Smooth muscle cell (in vitro differentiated cells): ENCODE results near the gene SLC29A1. TPM values are rescaled to one million over a fixed set of nuclear protein-coding genes. Genes with fewer than 3 reads are reported as not detected.
"Not testable (repeated sequence)": the region's sequence is repeated elsewhere in the genome, so short reads cannot be mapped to it uniquely, and the experiment has no call there.

Experiments used
- DNase-seq: peaks from one replicate; lab custom pipeline; 2025; ENCODE audit not compliant: unreplicated experiment; lab: John Stamatoyannopoulos, UW
- H2AFZ ChIP-seq: fragments of 200-600 bp; sonication (generic); 2 replicates; pipeline ENCODE4 v1.6.0; 2016; ENCODE audit warnings: antibody characterized with exemption, low read depth, mild to moderate bottlenecking
- H3F3A ChIP-seq: fragments of 200-600 bp; sonication (generic); 2 replicates; pipeline ENCODE4 v1.6.0; 2017; ENCODE audit warnings: antibody characterized with exemption, low read depth
- H3K27ac ChIP-seq: fragments of 200-600 bp; sonication (generic); 2 replicates; pipeline ENCODE4 v1.5.1; 2016; ENCODE audit warnings: low read depth, mild to moderate bottlenecking
- H3K27me3 ChIP-seq: fragments of 200-600 bp; sonication (generic); 2 replicates; pipeline ENCODE4 v1.6.1; 2016; ENCODE audit warnings: low read depth, mild to moderate bottlenecking
- H3K36me3 ChIP-seq: fragments of 200-600 bp; sonication (generic); 2 replicates; pipeline ENCODE4 v1.5.1; 2016; ENCODE audit warnings: low read depth
- H3K4me1 ChIP-seq: fragments of 200-600 bp; sonication (generic); 2 replicates; pipeline ENCODE4 v1.5.1; 2016; ENCODE audit warnings: low read depth
- H3K4me2 ChIP-seq: fragments of 200-600 bp; sonication (generic); 2 replicates; pipeline ENCODE4 v1.6.0; 2016; ENCODE audit warnings: mild to moderate bottlenecking
- H3K4me3 ChIP-seq: fragments of 200-600 bp; sonication (generic); 2 replicates; pipeline ENCODE4 v1.5.1; 2016; ENCODE audit warnings: mild to moderate bottlenecking
- H3K79me2 ChIP-seq: fragments of 200-600 bp; sonication (generic); 2 replicates; pipeline ENCODE4 v1.6.0; 2016; ENCODE audit warnings: low read depth, mild to moderate bottlenecking
- H3K9ac ChIP-seq: fragments of 200-600 bp; sonication (generic); 2 replicates; pipeline ENCODE4 v1.6.0; 2016; ENCODE audit warnings: low read depth
- H3K9me3 ChIP-seq: fragments of 200-600 bp; sonication (generic); replicated peaks from 2 replicates; pipeline ENCODE4 v1.5.1; 2016; ENCODE audit warnings: low read depth
- H4K20me1 ChIP-seq: fragments of 200-600 bp; sonication (generic); 2 replicates; pipeline ENCODE4 v1.6.0; 2016; ENCODE audit warnings: low read depth
- CTCF ChIP-seq: fragments of 200-600 bp; sonication (generic); IDR thresholded peaks from 2 replicates; pipeline ENCODE4 v1.5.1; 2017; ENCODE audit warnings: borderline replicate concordance, mild to moderate bottlenecking, antibody characterized with exemption; ENCODE audit not compliant: insufficient read depth, poor library complexity, severe bottlenecking
- WGBS: methylation state at CpG from one replicate; pipeline ENCODE4 v1.1.7; 2016; ENCODE audit warnings: low lambda C conversion rate; 5-methylcytosine and 5-hydroxymethylcytosine counted together
- polyA plus RNA-seq: library from polyadenylated mRNA; unstranded; fragments of >200 nt; fragmentation: Nextera tagmentation; extraction: Ambion mirVana; gene quantifications from 2 replicates; pipeline ENCODE4 v1.2.1, GENCODE V29; 2016
- total RNA-seq: library from RNA; depleted of rRNA; stranded (reverse); fragments of >200 nt; gene quantifications from 2 replicates; pipeline ENCODE4 v1.2.3, GENCODE V29; 2014

The SLC29A1 gene
- total and polyA plus RNA-seq, 2 experiments from 2014 or later, result 7.4 to 8.0 TPM

- 80% methylated on average over 9 of the region's 9 CpGs for WGBS
- peaks cover 13% of the 10 kb centered on the region for H3K4me1 ChIP-seq
- no peaks in the 10 kb centered on the region for H4K20me1 ChIP-seq
- no peaks in the 10 kb centered on the region for H3K36me3 ChIP-seq
- no peak for DNase-seq
- H3K79me2 ChIP-seq, result no peaks in the 10 kb centered on the region
- no peak overlapping the region for H3K4me2 ChIP-seq
- H3K9ac ChIP-seq, result no peak overlapping the region
- no peaks in the 10 kb centered on the region for H3K27me3 ChIP-seq
- no peak overlapping the region for H3K4me3 ChIP-seq
- H3F3A ChIP-seq, result no peaks in the 10 kb centered on the region
- H2AFZ ChIP-seq, result no peak overlapping the region
- no peaks in the 10 kb centered on the region for H3K9me3 ChIP-seq
- no peak overlapping the region for H3K27ac ChIP-seq
- TF ChIP-seq CTCF, result no peak
These were observed 39.6 kb upstream of the SLC29A1 start for GRCh38 chr6:44183783-44184182.

GRCh38 chr6:44185356-44185755, 38.0 kb upstream of the SLC29A1 start:
- H3K9me3 ChIP-seq, H3F3A ChIP-seq, H3K9ac ChIP-seq, H2AFZ ChIP-seq, DNase-seq, H3K27me3 ChIP-seq, H3K27ac ChIP-seq, H3K79me2 ChIP-seq, H4K20me1 ChIP-seq, H3K36me3 ChIP-seq, H3K4me3 ChIP-seq, H3K4me2 ChIP-seq: not testable (repeated sequence)
- 76% methylated on average over 7 of the region's 7 CpGs for WGBS
- H3K4me1 ChIP-seq, result peaks cover 13% of the 10 kb centered on the region

GRCh38 chr6:44185953-44186634, 37.3 kb upstream of the SLC29A1 start:
- no peaks in the 10 kb centered on the region for H4K20me1 ChIP-seq
- H3K9ac ChIP-seq, result no peak overlapping the region
- H3K4me1 ChIP-seq, result peaks cover 13% of the 10 kb centered on the region
- H3K27me3 ChIP-seq, result no peaks in the 10 kb centered on the region
- H3K36me3 ChIP-seq, result no peaks in the 10 kb centered on the region
- H3F3A ChIP-seq, result no peaks in the 10 kb centered on the region
- DNase-seq, result no peak
- no peaks in the 10 kb centered on the region for H3K79me2 ChIP-seq
- H2AFZ ChIP-seq, result peak overlapping the region; percentile 36
- 44% methylated on average over 9 of the region's 9 CpGs for WGBS
- TF ChIP-seq CTCF, result no peak
- no peak overlapping the region for H3K4me2 ChIP-seq
- H3K9me3 ChIP-seq, result no peaks in the 10 kb centered on the region
- H3K4me3 ChIP-seq, result no peak overlapping the region
- H3K27ac ChIP-seq, result no peak overlapping the region

GRCh38 chr6:44186635-44187025, 36.8 kb upstream of the SLC29A1 start:
- no peaks in the 10 kb centered on the region for H4K20me1 ChIP-seq
- no peak for TF ChIP-seq CTCF
- H3K9ac ChIP-seq, result no peak overlapping the region
- no peaks in the 10 kb centered on the region for H3K27me3 ChIP-seq
- H2AFZ ChIP-seq, result no peak overlapping the region
- no peaks in the 10 kb centered on the region for H3K79me2 ChIP-seq
- DNase-seq, result no peak
- no peak overlapping the region for H3K4me3 ChIP-seq
- no peak overlapping the region for H3K4me2 ChIP-seq
- H3K4me1 ChIP-seq, result peaks cover 13% of the 10 kb centered on the region
- 85% methylated on average over 7 of the region's 7 CpGs for WGBS
- H3K27ac ChIP-seq, result no peak overlapping the region
- H3K36me3 ChIP-seq, result no peaks in the 10 kb centered on the region
- no peaks in the 10 kb centered on the region for H3F3A ChIP-seq
- no peaks in the 10 kb centered on the region for H3K9me3 ChIP-seq
